GM18858 (cell line): Measurements from ENCODE around the gene HYI.
"Not testable (repeated sequence)": the region's sequence is repeated elsewhere in the genome, so short reads cannot be mapped to it uniquely, and the experiment has no call there.

Source experiments
- ATAC-seq: cut with Tn5 transposase; IDR thresholded peaks from one replicate; pipeline ENCODE4 v1.9.1; 2021; ENCODE audit not compliant: unreplicated experiment

Gene HYI

DNA sequence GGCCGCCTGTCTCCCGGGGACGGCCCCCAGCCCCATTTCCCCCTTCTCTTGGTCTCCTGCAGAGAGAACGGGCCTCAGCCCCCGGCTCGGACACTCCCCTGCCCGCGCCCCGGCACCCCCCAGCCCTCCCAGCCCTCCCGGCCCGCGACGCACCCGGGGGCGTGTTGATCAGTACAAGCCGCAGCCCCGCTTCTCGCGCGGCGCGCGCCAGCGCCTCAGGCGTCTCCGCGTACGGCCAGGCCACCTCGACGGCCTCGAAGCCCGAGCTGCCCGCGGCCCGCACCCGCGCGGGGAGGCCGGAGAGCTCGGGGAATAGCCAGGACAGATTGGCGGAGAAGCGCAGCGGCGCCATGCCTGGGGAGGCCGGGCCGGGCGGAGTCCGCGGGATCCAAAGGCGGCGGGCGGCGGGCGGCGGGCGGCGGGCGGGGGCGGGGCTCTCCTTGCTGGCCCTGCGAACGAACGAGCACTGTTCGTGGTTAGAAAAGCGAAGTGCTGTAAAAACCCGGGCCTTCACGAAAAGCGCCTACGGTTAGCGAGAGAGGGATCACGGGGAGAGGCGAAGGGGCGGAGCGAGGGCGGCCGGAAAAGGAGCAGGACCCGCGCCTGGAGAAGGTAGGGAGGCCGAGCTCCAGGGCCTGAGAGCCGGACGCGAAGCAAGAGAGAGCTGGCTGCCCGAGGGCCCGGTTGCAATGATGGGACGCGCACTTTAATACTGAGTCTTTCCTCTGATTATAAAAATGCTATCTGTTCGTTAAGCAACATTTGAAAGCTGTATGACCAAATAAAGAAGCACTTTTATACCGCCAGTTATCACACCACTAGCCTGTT, at the start of gene HYI:
Gene HYI, minus strand, starts transcription at position 490 of the 828 bp plus-strand sequence. Its CDS starts 138 bp downstream, at position 352.
- ATAC-seq = no peak

GRCh38 chr1:43501806-43502205, 48.1 kb upstream of the HYI start:
- ATAC-seq = not testable (repeated sequence)

- ATAC-seq = no peak
These were observed 46.2 kb upstream of the HYI start for GRCh38 chr1:43499898-43500297.

DNA sequence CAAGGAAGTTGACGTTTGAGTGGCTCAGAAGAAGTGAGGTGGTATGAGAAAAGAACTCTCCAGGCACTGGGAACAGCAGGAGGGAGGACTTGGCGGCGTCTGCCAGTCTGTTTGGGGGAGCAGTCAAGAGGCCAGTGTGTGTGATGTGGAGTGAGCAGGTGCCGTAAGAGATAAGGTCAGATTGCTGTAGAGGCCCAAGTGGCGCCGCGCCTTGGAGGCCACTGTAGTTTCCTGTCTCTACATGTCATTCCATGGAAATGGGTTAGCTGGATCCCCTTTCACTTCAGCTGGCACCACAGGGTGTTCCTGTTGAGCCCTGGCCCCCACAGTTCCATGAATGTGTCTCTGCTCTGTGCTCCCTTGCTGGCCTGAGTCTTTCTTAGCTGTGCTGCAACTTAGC, 41.5 kb upstream of the HYI start:
- ATAC-seq = no peak

DNA sequence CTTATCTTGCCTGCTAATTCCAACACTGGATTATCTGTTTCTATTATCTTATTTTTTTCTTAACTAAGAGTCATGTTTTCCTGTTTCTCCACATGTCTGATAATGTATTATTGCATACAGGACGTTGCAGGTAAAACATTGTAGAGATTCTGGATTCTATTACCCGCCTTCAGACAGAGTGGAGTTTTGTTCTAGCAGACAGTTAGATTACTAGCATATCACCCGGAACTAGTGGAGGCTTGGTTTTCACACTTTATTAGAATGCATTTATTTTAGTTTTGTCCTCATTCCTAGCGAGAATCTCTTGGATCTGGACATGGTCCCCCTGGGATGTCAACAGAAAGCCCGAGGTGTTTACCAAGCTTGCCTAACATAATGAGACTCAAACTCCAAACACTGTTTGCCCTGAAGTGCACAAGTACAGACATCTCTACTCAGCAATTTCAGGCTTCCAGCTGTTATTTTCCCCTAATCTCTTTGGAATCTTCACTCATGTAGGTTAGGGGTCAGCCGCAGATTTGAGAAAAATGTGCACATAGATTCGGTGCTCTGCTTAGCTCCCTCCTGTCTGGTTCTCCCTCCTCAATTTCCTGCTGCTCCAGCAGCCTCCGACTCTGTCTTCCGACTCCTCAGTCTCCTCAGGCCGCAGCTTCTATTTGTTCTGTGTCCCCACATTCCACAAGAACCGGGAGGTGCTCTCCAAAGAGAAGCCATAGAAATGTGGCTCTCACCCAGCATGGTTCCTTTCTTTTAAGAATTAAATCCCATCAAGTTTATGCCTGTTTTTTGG, 40.1 kb upstream of the HYI start:
- no peak for ATAC-seq

DNA sequence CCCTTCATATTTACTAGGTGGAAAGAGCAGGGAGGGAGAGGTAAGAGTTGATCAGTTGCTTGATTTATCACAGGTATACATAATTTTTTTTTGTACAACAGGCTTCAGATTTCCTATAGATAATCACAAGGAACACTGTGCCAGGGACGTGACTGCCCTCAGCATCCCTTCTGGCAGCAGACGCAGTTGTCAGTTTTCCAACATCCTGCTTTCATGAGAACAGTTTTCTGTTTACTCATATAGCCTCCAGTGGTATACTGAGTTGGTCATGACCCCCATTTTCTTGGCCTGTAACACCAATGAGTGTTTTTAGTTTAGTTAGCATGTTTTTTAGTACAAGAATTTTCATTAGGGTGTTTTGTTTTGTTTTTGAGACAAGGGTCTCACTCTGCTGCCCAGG, 39.1 kb upstream of the HYI start:
- no peak for ATAC-seq

GRCh38 chr1:43491061-43491460, 37.3 kb upstream of the HYI start:
- ATAC-seq = no peak

DNA sequence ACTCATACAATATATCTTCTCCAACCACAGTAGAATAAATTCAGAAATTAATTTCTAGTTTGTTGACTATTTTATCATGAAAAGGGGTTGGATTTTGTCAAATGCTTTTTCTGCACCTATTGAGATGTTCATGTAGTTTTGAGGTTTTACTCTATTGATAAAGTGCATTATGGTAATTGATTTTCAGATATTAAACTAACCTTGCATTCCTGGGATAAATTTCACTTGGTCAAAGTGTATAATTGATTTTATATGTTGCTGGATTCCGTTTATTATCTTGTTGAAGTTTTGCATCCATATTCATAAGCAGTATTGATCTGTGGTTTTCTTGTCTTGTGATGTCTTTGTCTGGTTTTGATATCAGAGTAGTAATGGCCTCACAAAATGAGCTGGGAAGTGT, 34.4 kb upstream of the HYI start:
- ATAC-seq = no peak

GRCh38 chr1:43484367-43484766, 30.6 kb upstream of the HYI start:
- no peak for ATAC-seq

DNA sequence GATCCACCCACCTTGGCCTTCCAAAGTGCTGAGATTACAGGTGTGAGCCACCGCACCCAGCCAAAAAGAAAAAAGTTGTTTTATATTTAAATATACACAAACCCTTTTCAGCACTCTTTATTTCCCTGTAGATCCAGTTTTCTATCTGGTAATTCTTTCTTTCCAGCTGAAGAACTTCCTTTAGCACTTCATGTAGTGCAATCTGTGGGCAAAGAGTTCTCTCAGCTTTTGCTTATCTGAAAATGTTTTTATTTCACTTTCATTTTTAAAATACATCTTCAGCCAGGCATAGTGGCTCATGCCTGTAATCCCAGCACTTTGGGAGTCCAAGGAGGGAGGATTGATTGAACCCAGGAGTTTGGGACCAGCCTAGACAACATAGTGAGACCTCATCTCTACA, 28.5 kb upstream of the HYI start:
- no peak for ATAC-seq

- no peak for ATAC-seq
These were observed 27.8 kb upstream of the HYI start for GRCh38 chr1:43481491-43481890.

- ATAC-seq = no peak
These were observed 25.7 kb upstream of the HYI start for GRCh38 chr1:43479414-43479813.

GRCh38 chr1:43477716-43478115, 24.0 kb upstream of the HYI start:
- no peak for ATAC-seq

GRCh38 chr1:43475611-43476401, 22.1 kb upstream of the HYI start:
- ATAC-seq = not testable (repeated sequence)

GRCh38 chr1:43473463-43473862, 19.7 kb upstream of the HYI start:
- ATAC-seq = no peak

- ATAC-seq = not testable (repeated sequence)
These were observed 18.9 kb upstream of the HYI start for GRCh38 chr1:43472463-43473151.

DNA sequence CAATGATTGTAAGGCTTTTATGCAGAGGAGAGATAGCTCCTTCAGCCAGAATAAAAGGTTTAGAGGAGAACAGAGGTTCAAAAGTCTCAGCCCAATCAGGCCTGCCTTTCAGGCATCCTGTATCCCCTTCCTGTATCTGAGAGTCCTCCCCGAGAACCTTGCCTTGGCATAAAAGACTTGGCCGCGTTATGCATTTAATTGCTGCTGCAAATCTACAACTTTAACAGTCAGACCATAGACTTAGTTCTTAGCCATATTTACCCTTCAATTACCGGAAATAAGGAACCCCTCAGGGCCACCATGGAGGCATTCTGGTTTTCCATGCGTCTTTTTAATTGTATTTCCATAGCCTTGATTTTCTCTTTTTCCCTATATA, 18.3 kb upstream of the HYI start:
- ATAC-seq = no peak

DNA sequence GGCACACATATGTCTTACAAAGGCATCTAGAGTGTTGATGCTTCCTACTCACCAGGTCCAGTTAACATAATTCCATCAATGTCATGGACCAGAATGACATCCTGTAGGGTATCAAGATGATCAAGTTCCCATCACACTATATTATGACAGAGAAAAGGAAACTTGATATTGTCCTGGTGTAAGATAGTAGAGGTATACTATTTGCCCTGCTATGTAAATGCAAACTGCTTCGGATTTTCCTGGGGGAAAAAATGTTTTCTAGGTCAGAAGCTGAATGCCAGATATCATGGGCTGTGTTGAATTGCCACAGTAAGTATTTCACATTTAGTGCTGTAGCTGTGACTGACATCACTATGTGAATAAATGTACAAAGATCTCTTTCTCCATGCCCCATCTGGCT, 16.2 kb upstream of the HYI start:
- no peak for ATAC-seq

GRCh38 chr1:43468414-43468813, 14.7 kb upstream of the HYI start:
- ATAC-seq = no peak

DNA sequence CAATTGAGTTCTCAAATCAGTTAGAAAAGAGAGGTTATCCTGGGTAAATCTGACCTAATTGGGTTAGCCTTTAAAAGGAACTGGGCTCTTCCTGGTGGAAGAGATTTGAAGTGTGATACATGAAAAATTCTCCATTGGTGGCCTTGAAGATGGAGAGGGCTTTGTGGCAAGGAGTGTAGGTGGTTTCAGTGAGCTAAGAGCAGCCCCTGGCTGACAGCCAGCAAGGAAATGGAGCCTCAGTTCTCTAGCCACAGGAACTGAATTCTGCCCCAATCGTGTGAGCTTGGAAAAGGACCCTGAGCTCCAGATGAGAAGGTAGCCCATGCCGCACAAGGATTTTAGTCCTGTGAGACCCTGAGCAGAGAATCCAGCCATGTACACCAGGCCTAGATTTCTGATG, 12.7 kb upstream of the HYI start:
- ATAC-seq = no peak

DNA sequence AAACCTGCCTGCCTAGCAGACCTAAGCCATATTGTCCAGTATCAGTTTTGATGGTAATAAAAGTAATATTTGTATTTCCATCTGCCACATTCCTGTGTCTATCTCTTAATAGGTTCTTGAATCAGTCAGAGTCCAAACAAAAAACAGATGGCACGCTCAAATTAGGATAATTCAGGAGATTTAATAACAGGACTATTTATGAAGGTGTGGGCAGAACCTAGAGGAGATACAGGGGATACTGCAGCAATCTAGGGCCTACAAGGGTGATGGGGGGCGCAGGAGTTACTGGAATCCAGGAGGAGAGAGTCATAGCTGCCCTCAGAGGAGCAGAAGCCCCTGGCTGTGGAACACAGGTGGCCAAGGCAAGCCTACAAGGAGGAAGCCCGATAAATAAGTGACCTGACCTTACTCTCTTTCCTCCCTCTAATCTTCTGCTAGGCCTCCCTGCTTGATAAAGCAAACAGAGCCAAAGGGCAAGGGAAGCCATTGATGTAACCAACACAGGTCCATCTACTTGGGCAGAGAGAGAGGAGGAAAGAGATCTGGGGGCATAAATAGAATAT, 11.9 kb upstream of the HYI start:
- ATAC-seq = no peak
